Epithelial cell of esophagus (primary cell): ENCODE data around the gene EFNA5.

Source experiments
- DNase-seq: peaks from one replicate; pipeline ENCODE4 v3.0.0; 2010; ENCODE audit warnings: low read depth
- H3K4me3 ChIP-seq: 2 replicates; pipeline ENCODE4 v1.5.1; 2011; ENCODE audit warnings: mild to moderate bottlenecking, low read length, control low read depth
- CTCF ChIP-seq: IDR thresholded peaks from 2 replicates; pipeline ENCODE4 v1.5.1; 2011; ENCODE audit warnings: low read depth, mild to moderate bottlenecking, low read length, control low read depth, inconsistent platforms; ENCODE audit not compliant: insufficient read depth; ENCODE audit errors: missing control alignments

The EFNA5 gene

DNA sequence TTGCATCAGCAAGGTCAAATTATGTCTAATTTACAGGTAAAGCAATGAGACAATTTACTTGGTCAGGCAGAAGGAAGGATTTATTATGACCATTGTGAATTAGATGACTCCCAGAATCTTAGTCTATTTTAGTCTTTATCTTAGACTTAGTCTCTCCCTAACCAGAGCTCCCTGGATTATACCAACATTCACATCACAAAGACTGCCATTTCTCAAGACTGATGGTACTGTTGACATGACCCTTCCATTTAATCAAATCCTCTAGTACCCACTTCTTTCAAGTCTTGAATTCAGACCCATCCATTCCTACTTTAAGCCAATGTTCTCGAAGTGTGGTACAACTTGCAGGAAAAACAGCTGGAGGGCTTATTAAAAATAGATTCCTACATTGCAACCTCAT lies 257.0 kb downstream of the EFNA5 start:
- no peak for TF ChIP-seq CTCF
- no peak for DNase-seq
- no peak overlapping the region for H3K4me3 ChIP-seq

GRCh38 chr5:107408564-107408963 lies 262.2 kb downstream of the EFNA5 start:
- TF ChIP-seq CTCF, result no peak
- no peak for DNase-seq
- H3K4me3 ChIP-seq, result no peak overlapping the region

- DNase-seq, result no peak
- TF ChIP-seq CTCF, result no peak
- no peak overlapping the region for H3K4me3 ChIP-seq
Measured at GRCh38 chr5:107407713-107408298, 262.9 kb downstream of the EFNA5 start.

- no peak overlapping the region for H3K4me3 ChIP-seq
- no peak for TF ChIP-seq CTCF
- peak; percentile 46 for DNase-seq
Measured at GRCh38 chr5:107404595-107405374, 266.0 kb downstream of the EFNA5 start.

- TF ChIP-seq CTCF, result no peak
- H3K4me3 ChIP-seq, result no peak overlapping the region
- no peak for DNase-seq
Measured at GRCh38 chr5:107403228-107403953, 267.3 kb downstream of the EFNA5 start.

DNA sequence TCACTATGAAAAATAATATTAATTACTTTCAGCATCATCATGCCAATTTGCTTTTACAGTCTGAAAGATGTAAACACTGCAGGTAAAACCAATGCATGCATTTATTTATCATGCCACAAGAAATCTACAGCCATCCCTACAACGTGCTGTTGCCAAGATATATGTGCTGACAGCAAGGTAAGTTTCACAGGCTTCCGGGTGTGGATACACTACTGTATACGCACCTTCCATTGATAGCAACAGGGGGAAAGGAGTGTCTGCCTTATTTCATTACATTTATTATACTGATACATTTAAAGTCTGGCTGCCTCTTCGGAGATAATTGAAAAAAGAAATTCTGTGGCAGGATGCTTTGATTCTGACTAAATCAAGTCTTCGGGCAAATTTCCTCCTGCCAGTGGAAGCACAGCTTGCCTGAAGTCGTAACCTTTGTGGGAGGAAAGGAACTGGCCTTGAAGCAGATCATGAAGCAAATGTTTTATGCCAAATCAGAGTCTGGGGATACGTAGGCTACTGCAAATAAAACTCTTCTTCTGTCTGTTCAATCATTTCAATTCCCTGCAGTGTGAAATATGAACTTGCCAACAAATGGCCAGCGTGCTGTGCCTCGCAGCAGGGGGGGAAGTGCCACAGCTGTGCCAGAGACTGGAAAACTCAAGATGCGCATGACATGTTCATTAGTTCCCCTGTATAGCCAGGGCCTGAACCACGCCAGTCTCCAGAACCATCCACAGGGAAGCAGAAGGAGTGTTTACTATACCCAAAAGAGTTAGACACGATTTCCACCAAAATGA lies 268.1 kb downstream of the EFNA5 start:
- no peak overlapping the region for H3K4me3 ChIP-seq
- DNase-seq, result no peak
- no peak for TF ChIP-seq CTCF
